Suppressor macrophage treated with lipopolysaccharide for 4 hours (primary cell): ENCODE measurements around the gene HOXD3.

Source experiments
- DNase-seq: peaks from one replicate; pipeline ENCODE4 v3.0.0-alpha.2; 2020

Gene HOXD3

GRCh38 chr2:176150584-176151441 is 6.3 kb upstream of the HOXD3 start:
- DNase-seq = no peak

- no peak for DNase-seq
Measured at GRCh38 chr2:176151442-176152287, 5.4 kb upstream of the HOXD3 start, which contains the start of gene HOXD4. TSS of gene HOXD4 (plus strand) at chr2:176151550. CDS start at chr2:176151634, 84 bp downstream.

- DNase-seq = no peak
Measured at GRCh38 chr2:176152350-176153181, 4.5 kb upstream of the HOXD3 start.

GRCh38 chr2:176154576-176155252 is 2.4 kb upstream of the HOXD3 start:
- no peak for DNase-seq

- no peak for DNase-seq
Measured at GRCh38 chr2:176155356-176156044, 1.6 kb upstream of the HOXD3 start.

- DNase-seq = no peak
Measured at GRCh38 chr2:176156301-176156806, 753 bp upstream of the HOXD3 start.

- DNase-seq = no peak
Measured at GRCh38 chr2:176157499-176158185, 535 bp downstream of the HOXD3 start.

- no peak for DNase-seq
Measured at GRCh38 chr2:176158186-176158591, 1.1 kb downstream of the HOXD3 start.

GRCh38 chr2:176158855-176159662 is 2.0 kb downstream of the HOXD3 start:
- DNase-seq = no peak

GRCh38 chr2:176159663-176160250 is 2.6 kb downstream of the HOXD3 start:
- no peak for DNase-seq

GRCh38 chr2:176160251-176160985 is 3.3 kb downstream of the HOXD3 start:
- DNase-seq = no peak

GRCh38 chr2:176160986-176161824 is 4.1 kb downstream of the HOXD3 start:
- no peak for DNase-seq

- DNase-seq = no peak
Measured at GRCh38 chr2:176161825-176162626, 4.9 kb downstream of the HOXD3 start.

- DNase-seq = no peak
Measured at GRCh38 chr2:176162911-176163671, 6.0 kb downstream of the HOXD3 start.

GRCh38 chr2:176163672-176164056 is 6.6 kb downstream of the HOXD3 start:
- no peak for DNase-seq

GRCh38 chr2:176164201-176164600 is 7.1 kb downstream of the HOXD3 start:
- DNase-seq = no peak
